Pulmonary artery endothelial cell (primary cell): Measurements from ENCODE around the gene CELF2. TPM values are rescaled to one million over a fixed set of nuclear protein-coding genes. Genes with fewer than 3 reads are reported as not detected.

Source experiments
- DNase-seq: peaks from one replicate; pipeline ENCODE4 v3.0.0-alpha.2; 2011; ENCODE audit warnings: low read depth, low spot score
- total RNA-seq: library from RNA; depleted of rRNA; stranded (reverse); fragments of >200 nt; gene quantifications from 2 replicates; pipeline ENCODE4 v1.2.3, GENCODE V29; 2014

Gene CELF2
- total RNA-seq, 1 donor from 2014 or later: 12.5 TPM

DNA sequence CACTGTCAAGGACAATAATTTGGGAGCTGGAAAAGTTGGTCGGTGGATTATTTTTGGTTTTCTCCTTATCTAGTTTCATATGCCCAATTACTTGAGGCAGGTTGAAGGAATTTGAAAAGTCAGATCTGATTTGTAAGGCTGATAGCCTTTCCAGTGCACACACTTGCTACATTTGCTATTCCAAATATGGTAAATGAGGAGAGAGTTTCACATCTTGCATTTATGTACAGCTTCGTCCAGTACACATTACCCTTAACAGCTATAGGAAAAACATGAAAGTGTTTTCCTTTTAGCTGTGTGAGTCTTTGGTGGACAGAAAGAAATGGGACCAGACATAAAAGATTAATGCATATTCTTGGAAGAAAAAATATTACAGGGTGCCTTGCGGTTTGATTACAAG lies 201.8 kb downstream of the CELF2 start:
- DNase-seq: no peak

- no peak for DNase-seq
Measured at GRCh38 chr10:11223081-11223480, 205.4 kb downstream of the CELF2 start.

GRCh38 chr10:11223507-11224140 lies 206.0 kb downstream of the CELF2 start:
- DNase-seq: no peak

DNA sequence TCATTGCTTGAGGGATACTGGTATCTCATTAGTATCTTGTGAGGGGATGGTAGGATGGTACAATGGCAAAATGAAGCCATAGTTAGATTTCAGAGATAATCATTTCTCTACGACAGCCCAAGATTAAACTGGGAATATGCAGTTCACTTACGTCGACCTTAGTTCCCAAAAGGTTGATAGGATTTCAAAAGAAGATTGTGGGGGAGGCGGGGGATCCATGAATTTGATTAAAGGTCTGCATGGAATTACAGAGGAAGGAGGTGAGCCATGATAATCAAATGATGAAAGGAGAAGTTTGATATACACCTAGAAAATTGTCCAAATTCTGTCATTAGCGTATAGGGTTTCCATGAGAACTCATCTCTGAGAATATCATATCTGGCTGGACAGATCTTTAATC lies 206.6 kb downstream of the CELF2 start:
- no peak for DNase-seq

- DNase-seq: no peak
Measured at GRCh38 chr10:11224792-11225416, 207.2 kb downstream of the CELF2 start.

DNA sequence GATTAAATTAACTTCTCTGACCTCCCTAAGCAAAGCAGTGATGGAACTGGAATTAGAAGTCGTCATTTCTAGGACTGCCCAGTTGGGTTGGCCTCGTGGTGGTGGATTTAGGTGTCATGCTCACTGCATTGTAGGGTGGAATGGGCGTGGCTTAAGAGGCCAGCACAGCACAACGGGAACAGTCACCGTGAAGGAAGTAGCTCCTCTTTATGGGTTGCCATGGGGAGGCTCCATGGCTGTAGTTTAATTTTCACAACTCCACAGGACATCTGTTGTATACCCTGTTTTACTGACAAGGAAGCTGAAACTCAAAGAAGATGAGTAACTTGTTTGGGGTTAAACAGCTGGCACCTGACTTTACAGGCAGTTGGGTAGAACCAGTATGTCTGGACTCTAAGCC lies 208.3 kb downstream of the CELF2 start:
- DNase-seq: no peak

DNA sequence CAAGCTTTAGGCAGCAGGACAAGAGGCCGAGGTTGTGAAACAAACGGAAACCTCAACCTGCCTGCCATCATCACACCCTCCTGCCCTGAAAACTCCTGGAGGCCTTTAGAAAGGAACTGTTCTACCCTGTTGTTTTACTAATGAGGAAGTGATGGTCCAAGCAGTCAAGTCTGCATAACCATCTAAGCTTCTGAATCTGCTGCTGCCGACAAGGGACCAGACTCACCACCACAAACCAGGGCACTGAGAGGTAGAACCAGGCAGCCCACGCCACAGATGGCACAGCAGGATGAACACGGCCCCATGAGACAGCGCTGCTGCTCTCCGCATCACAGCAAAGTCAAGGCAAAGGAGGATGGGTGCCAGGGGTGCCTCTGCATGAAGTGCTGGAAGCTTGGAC lies 209.4 kb downstream of the CELF2 start:
- no peak for DNase-seq

- DNase-seq: no peak
Measured at GRCh38 chr10:11229893-11230292, 212.2 kb downstream of the CELF2 start.

DNA sequence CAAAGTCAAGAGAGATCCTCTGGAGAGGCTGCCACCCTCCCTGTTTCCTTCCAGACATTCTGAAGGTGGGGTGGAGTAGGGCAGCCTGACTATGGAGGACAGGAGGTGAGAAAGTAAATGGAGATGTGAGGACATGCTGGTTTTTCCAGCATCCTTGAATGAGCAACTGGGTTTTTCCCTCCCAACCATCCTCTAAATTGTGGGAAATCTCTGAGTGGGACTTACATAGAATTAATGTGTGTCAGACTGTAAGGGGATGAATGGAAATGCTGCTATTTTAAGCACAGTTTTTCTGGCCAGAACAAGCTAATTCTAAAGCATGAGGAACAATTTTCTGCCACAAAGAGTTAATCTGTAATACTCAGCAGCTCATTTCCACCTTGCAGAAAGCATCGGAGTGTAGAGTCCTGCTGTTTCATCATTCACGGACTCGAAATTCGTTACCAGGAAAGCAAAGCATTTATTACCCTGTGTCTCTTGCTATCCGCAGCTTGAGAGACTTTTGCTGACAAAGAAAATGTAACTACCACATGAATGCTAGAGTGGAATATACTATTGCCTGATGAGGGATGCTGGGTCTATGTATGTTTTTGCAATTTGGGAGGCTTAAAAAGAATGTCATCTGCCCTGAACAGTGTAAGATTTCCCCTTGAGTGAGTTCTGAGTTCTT lies 213.0 kb downstream of the CELF2 start:
- DNase-seq: no peak

GRCh38 chr10:11231285-11231684 lies 213.6 kb downstream of the CELF2 start:
- no peak for DNase-seq

DNA sequence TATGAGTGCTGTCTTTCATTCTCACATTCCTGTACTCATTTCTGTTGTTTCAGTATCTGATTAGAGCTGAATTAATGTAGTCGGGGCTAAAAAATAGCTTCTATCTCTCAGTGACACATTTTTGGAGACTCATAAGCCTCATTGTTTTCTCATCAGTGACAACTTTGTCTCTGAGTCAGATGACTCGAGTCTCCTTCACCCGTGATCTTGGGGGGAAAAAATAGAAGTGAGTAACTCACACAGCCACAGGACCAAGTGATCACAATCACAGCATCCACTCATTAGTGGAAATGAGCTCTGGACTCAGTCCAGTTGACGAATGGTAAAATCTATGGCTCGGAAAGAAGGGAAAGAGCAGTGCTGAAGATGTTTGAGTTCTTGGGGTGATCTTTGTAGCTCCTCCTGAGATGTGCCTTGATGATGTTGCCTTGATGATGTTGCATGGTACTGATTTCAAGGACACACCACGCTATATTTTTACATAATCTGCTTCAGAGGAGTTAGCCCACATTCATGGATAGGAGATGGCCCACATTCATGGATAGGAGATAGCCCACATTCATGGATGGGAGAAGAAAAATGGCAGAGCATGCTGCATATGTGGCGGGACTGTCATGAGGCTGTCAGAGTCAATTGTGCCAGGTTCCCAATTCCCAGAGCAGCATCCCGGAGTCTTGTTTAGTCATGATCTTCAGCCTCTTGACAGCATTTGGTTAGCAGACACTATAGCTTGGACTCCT lies 214.7 kb downstream of the CELF2 start:
- DNase-seq: no peak

GRCh38 chr10:11234857-11235531 lies 217.3 kb downstream of the CELF2 start:
- no peak for DNase-seq

GRCh38 chr10:11235771-11236170 lies 218.1 kb downstream of the CELF2 start:
- DNase-seq: no peak

DNA sequence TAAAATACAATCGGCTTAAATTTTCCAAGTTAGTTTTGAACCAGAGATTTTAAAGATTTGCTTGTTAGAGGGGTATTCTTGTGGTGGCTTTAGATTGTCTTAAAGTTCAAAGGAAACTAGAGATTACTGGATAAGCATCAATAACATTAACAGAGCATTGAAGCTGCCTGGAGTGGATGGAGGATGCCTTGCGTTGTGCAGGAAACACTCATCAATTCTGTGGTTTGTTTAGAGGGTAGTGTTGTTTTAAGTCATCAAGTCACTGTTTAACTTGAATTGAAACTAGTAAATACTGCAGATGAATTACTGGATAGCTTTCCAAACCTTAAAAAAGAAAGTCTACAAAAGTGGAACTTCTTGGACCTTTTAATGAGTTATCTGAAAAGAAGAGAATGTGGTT lies 218.6 kb downstream of the CELF2 start:
- no peak for DNase-seq

DNA sequence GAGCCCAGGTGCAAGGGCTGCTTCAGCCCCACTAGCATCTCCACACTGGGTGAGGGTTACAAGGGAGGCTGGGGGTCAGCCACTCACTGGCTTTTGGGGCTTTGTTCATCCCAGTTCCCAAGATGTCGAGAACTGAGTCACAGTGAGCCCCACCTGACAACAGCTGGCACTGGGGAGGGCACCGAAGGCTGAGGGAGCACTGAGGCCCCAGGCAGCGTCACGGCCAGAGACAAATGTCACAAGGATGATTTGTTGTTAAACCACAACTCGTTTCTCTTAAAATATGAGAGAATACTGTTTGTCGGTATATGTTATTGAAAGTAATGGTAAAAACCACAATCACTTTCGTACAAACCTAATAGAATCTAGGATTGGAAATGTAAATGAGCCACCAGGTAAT lies 219.9 kb downstream of the CELF2 start:
- no peak for DNase-seq

GRCh38 chr10:11238893-11239292 lies 221.2 kb downstream of the CELF2 start:
- no peak for DNase-seq

DNA sequence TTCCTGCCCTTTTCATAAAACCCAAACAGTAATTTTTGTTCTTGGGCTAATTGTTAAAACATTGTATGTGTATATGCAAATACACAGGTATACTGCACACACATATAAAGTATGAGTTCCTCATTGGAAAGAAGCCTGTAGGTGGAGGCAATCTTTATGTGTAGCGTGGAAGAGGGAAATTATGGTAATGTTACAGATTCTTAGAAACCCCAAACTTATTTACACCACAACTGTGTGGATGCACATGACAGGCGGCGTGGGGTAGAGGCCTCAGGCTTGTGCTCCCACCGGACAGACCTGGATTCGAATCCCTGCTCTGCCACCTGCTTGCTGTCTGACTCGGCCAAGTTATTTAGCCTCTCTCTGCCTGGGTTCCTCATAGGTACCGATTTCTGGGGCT lies 223.0 kb downstream of the CELF2 start:
- no peak for DNase-seq

DNA sequence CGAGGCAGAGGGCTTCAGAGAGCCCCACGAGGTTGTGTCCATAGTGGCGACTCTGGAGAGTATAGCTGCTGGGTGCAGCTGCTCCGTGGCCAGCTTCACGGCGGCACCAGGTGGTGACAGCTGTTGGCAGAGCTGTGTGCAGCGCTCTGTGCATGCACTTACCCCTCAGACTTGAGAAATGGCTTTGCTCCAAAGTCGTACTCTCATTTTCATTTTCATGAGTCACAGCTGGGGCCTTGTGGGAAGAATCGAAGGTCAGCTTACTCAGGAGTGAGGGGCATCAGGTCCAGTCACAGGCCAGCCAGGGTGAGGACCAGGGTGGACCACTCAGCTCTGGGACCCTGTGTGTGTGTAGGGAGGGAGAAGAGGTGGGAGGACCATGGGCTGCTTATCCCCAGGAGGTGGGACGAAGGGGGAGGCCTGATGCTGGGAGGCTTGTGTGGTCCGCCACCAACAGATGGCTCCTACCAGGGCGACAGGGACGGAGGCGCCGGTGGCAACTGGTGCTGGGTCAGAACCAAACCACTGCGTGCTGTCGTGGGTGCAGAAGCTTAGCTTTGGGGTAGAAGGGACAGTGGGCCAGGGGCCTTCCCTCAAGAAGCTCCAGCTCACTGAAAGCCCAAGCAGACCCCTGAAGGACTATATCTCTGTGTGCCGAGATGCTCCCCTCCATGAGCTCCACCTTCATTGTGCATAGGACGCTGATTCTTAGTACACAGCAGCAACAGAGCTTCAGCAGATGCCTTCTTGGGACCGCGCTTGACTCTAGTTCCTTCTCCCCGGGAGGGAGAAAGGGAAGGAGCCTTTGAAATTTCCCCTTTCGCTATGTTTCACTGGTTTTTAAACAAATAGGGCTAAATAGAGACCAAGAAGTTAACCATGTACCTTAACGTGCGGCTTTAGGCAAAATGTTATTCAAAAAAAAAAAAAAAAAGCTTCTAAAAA lies 225.0 kb downstream of the CELF2 start:
- no peak for DNase-seq

DNA sequence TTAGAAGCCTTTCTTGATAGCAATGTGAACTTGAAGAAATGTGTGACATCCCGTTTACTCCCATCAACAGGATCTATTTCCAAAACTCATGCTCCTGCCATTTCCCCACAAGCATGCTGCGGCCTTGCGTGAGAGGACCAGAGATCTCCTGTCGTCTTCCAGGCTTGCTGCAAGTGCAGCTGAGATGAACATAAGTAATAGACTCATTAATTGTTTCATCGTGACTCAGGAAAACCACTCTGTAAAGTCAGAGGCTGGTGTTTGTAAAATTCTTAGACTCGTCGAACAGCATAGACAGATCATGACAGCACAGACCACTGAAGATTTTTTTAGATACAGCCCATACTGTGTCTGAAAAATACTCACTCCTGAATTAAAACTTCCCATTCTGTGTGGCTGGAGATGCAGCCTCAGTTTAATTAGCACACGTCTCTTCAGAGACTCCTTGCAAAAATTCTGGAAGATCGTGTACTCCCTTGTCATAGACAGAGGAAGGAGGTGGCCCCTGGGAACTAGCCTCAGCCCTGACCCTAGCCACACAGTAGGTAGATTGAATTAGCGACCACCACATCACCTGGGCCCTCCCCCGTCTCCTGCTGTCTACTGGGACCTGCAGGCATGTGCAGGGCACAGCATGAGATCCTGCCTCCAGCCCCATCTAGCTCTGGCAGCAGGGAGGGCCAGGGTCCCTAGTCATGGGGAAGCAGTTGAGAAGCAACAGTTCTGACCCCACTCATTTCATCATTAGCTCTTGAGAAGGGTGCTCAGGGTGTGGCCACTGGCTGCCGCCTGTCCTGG lies 226.0 kb downstream of the CELF2 start:
- no peak for DNase-seq

DNA sequence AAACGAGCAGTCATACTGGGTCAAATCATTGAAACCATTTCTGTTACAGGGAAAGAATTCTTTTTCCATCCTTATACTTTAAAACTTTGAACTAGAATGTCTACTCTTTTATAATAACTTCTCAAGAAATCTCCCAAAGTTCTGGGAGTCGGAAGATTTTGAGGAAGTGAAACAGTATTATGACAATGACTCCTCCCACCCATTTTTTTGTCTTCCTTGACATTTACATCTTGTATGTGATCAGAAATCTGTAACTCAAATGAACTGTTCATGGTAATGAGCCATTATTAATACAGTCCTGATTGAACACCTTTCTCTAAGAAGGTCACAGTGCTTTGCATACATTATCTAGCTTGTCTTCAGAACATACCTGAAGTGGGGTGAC lies 227.4 kb downstream of the CELF2 start:
- DNase-seq: no peak
